ENCODE results near the gene HSF2BP.
"Not testable (repeated sequence)": the region's sequence is repeated elsewhere in the genome, so short reads cannot be mapped to it uniquely, and the experiment has no call there.

HSF2BP gene

DNA sequence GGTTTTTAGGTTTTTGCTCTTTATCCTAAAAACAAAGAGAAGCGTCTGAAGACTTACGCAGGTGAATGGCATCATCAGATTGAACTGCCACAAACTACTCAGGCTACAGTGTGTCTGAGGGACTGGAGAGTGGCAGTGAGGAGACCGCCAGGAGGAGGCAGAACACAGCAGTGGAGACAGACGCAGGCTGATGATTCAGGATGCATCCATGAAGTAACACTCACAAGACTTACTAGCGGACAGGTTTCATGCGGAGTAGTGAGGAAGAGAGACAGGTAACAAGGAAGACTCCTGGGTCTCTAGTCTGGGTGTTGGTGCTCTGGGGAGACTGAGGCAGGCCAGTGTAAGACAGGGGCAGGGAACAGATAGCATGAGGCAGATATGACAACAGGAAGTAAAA lies 5.7 kb downstream of the HSF2BP start:
- POLR2A ChIA-PET (ENCODE audit: low non-redundant PET): no interaction called here
- CTCF ChIA-PET: no interaction called here
- no peak for DNase-seq (ENCODE audit: low spot score)
- TF ChIP-seq, protein P1, sequence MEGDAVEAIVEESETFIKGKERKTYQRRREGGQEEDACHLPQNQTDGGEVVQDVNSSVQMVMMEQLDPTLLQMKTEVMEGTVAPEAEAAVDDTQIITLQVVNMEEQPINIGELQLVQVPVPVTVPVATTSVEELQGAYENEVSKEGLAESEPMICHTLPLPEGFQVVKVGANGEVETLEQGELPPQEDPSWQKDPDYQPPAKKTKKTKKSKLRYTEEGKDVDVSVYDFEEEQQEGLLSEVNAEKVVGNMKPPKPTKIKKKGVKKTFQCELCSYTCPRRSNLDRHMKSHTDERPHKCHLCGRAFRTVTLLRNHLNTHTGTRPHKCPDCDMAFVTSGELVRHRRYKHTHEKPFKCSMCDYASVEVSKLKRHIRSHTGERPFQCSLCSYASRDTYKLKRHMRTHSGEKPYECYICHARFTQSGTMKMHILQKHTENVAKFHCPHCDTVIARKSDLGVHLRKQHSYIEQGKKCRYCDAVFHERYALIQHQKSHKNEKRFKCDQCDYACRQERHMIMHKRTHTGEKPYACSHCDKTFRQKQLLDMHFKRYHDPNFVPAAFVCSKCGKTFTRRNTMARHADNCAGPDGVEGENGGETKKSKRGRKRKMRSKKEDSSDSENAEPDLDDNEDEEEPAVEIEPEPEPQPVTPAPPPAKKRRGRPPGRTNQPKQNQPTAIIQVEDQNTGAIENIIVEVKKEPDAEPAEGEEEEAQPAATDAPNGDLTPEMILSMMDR (conservative IDR thresholded peaks at IDR 0.05; ENCODE audit: low read depth): no peak
- no peak overlapping the region for H3K27ac ChIP-seq

DNA sequence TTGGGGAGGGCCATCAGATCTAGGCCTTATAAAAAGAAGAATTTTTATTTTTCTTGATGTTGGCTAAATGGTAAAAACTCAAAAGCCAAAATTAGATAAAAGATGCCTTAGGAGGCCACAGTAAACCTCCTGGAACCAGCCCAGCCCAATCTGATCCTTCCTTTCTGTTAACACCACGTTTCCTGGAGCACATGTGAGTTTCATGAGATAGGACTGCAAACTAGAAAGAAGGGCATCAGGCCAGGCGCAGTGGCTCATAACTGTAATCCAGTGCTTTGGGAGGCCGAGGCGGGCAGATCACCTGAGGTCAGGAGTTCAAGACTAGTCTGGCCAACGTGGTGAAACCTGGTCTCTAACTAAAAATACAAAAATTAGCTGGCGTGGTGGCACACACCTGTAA lies 6.7 kb downstream of the HSF2BP start:
- ChIA-PET POLR2A (ENCODE audit: low non-redundant PET) (no interaction called here), CTCF (no interaction called here)
- DNase-seq (ENCODE audit: low spot score): no peak
- no peak overlapping the region for H3K27ac ChIP-seq
- TF ChIP-seq, protein P1 (conservative IDR thresholded peaks at IDR 0.05; ENCODE audit: low read depth): no peak

DNA sequence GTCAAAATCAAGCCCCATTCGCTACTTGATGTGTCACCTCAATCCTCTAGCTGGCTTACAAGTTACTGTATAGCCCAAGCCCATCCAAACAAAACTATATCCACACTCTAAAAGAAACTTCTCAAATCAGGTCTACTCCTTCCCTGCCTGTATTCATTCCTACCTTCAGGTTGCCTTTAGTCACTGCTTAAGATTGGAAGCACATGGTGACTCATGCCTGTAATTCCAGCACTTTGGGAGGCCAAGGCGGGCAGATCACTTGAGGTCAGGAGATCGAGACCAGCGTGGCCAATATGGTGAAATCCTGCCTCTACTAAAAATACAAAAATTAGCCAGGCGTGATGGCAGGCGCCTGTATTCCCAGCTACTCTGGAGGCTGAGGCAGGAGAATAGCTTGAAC lies 7.4 kb downstream of the HSF2BP start:
- POLR2A ChIA-PET (ENCODE audit: low non-redundant PET); CTCF ChIA-PET; H3K27ac ChIP-seq; DNase-seq (ENCODE audit: low spot score): not testable (repeated sequence)

DNA sequence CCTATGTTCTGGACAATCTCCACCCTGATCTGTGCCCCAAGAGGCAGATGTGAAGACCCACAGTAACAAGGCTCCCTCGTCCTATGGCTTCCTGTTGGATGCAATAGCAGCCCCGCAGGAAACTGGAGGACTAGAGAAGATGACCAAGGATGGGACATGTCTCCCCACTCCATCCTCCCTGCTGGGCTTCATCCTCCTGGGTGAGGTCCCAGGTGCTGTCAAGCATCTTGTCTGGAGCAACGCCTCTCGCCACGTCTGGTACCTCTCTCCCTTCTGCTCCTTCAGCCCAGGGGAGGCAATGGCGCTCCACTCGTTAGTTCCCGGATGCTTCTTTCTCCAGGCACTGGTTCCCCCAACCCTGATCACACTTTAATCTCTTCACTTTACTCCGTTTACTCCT lies 11.1 kb downstream of the HSF2BP start:
- no peak for DNase-seq (ENCODE audit: low spot score)
- POLR2A ChIA-PET (ENCODE audit: low non-redundant PET): no interaction called here
- CTCF ChIA-PET: no interaction called here
- H3K27ac ChIP-seq: no peak overlapping the region
- TF ChIP-seq, protein P1 (conservative IDR thresholded peaks at IDR 0.05; ENCODE audit: low read depth): no peak

DNA sequence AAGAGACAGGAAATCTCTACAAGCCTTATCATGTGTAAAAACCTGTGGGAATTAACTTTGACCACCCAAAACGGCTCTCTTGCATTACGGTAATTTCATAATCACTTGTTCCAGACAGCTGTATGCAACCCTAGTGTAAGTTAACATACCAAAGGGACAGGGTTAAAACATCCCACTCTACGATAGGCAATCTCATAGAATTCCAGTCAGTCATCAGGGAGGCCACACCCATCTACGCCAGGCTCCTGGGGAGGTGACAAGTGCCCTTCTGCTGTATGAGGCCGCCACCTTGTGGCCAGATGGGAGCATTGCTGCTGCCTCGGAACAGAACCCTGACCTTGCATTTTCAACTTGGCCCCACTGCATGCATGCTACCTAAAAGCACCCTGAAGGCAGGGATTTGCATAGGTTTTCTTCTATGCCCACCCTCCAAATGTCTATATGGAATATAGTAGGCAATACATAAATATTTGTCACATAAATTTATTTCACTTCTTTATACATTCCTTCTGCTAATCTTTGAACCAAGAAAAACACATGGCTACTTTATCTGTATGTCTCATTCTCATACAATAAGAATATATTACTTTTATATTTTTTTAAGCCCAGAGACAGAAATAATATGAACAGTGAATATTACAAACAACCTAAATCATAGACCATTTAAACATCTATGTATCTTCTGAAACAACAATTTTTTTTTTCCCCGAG lies 12.6 kb downstream of the HSF2BP start:
- POLR2A ChIA-PET (ENCODE audit: low non-redundant PET): no interaction called here
- peak overlapping the region; percentile 72 for H3K27ac ChIP-seq

DNA sequence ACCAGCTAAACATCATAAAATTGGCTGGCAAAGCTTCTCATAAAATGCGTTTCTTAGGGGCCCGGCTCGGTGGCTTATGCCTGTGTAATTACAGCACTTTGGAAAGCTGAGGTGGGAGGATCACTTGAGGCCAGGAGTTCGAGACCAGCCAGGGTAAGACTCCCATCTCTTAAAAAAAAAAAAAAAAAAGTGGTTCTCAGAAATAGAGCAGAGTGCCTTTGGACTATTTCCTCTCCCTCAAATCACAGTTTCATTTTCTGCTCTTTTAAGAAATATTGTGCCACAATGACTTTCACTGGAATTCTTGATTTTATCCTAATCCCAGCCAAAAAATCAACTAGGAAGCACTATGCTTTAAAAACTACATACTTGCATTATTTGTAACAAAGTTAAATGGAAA lies 13.3 kb downstream of the HSF2BP start:
- POLR2A ChIA-PET (ENCODE audit: low non-redundant PET): interaction anchor here (0.7 kb wide), 1 partner anchor 283 kb away, joined by 3 read pairs; no protein-coding TSS in a partner anchor
- CTCF ChIA-PET: interaction anchor here (0.6 to 0.7 kb wide), 3 partner anchors 20 to 70 kb away, joined by 3 read pairs; no protein-coding TSS in a partner anchor

More for the DNA sequence above, 12.6 kb downstream of the HSF2BP start:
- TF ChIP-seq, protein P1 (conservative IDR thresholded peaks at IDR 0.05; ENCODE audit: low read depth): peak; percentile 98
- CTCF ChIA-PET: interaction anchor here (0.7 kb wide), 1 partner anchor 70 kb away, joined by 3 read pairs; no protein-coding TSS in a partner anchor
- DNase-seq (ENCODE audit: low spot score): peak; percentile 95

More for the DNA sequence above, 13.3 kb downstream of the HSF2BP start:
- H3K27ac ChIP-seq: no peak overlapping the region; the same call in 1 of the 2 replicates
- DNase-seq (ENCODE audit: low spot score): no peak
- TF ChIP-seq, protein P1 (conservative IDR thresholded peaks at IDR 0.05; ENCODE audit: low read depth): no peak
